Osteocyte (in vitro differentiated cells): ENCODE results near the gene KRT4. TPM values are rescaled to one million over a fixed set of nuclear protein-coding genes. Genes with fewer than 3 reads are reported as not detected.

Source experiments
- DNase-seq: peaks from one replicate; pipeline ENCODE4 v3.0.0; 2021; ENCODE audit warnings: mixed read lengths; ENCODE audit not compliant: unreplicated experiment; ENCODE audit errors: extremely low spot score
- H3K27ac Mint-ChIP-seq: one replicate; pipeline ENCODE4 v1.8.0; 2021; ENCODE audit warnings: mild to moderate bottlenecking, mixed read lengths; ENCODE audit not compliant: unreplicated experiment
- H3K27me3 Mint-ChIP-seq: one replicate; pipeline ENCODE4 v1.8.0; 2021; ENCODE audit warnings: mixed read lengths; ENCODE audit not compliant: unreplicated experiment
- H3K36me3 Mint-ChIP-seq: one replicate; pipeline ENCODE4 v1.8.0; 2021; ENCODE audit warnings: mixed read lengths; ENCODE audit not compliant: unreplicated experiment
- H3K4me1 Mint-ChIP-seq: one replicate; pipeline ENCODE4 v1.8.0; 2021; ENCODE audit warnings: mixed read lengths; ENCODE audit not compliant: unreplicated experiment
- H3K4me3 Mint-ChIP-seq: one replicate; pipeline ENCODE4 v1.8.0; 2021; ENCODE audit warnings: mild to moderate bottlenecking, moderate library complexity, mixed read lengths; ENCODE audit not compliant: unreplicated experiment
- H3K9me3 Mint-ChIP-seq: one replicate; pipeline ENCODE4 v1.8.0; 2021; ENCODE audit warnings: mixed read lengths; ENCODE audit not compliant: unreplicated experiment
- total RNA-seq: library from RNA; stranded (reverse); gene quantifications from 2 replicates; pipeline ENCODE4 v1.2.1, GENCODE V29; 2021
- TF ChIP-seq, protein P1 (sequence below): fragments of 200-600 bp; sonication (generic); IDR thresholded peaks from 2 replicates; pipeline ENCODE4 v1.5.0; 2021; ENCODE audit warnings: antibody characterized with exemption, mild to moderate bottlenecking, moderate library complexity

KRT4 gene
- total RNA-seq, 1 donor from 2014 or later: not detected

DNA sequence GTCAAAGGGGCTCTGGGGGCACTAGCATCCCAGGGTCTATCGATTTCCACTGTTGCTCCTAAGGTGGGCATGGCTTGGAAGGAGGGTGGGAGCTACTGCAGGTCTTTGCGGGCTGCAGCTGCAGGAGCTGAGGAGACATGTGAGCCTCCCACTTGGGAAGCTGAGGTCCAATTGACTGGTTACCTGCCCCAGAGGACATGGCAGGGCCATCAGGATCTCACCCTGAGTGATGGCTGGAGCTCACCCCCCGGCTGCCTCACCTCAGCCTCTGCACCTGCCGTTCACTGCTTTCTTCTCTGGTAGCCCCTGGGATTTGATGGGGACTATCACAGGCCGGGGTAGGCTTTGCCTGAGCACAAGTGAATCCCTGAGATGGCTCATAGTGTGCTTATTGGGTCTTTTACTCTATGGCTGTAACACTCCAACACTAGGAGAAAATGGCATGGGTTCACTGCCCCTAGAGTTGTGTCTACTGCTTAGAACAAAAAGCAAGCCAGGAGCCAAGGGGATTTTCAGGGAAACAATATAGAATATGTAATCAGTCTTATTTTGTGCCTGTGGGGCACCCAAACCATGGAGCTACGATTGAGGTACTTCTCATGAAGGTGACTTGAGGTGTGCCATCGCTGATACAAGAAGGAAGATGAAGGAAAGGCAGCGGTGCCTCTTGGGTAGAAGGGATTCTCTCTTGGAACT, 3.2 kb upstream of the KRT4 start:
- no peaks in the 10 kb centered on the region for H3K9me3 Mint-ChIP-seq
- DNase-seq: no peak
- no peak overlapping the region for H3K4me3 Mint-ChIP-seq
- H3K36me3 Mint-ChIP-seq: no peaks in the 10 kb centered on the region
- TF ChIP-seq, protein P1, sequence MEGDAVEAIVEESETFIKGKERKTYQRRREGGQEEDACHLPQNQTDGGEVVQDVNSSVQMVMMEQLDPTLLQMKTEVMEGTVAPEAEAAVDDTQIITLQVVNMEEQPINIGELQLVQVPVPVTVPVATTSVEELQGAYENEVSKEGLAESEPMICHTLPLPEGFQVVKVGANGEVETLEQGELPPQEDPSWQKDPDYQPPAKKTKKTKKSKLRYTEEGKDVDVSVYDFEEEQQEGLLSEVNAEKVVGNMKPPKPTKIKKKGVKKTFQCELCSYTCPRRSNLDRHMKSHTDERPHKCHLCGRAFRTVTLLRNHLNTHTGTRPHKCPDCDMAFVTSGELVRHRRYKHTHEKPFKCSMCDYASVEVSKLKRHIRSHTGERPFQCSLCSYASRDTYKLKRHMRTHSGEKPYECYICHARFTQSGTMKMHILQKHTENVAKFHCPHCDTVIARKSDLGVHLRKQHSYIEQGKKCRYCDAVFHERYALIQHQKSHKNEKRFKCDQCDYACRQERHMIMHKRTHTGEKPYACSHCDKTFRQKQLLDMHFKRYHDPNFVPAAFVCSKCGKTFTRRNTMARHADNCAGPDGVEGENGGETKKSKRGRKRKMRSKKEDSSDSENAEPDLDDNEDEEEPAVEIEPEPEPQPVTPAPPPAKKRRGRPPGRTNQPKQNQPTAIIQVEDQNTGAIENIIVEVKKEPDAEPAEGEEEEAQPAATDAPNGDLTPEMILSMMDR: no peak
- no peak overlapping the region for H3K27ac Mint-ChIP-seq
- H3K4me1 Mint-ChIP-seq: no peaks in the 10 kb centered on the region
- peaks cover 42% of the 10 kb centered on the region for H3K27me3 Mint-ChIP-seq

DNA sequence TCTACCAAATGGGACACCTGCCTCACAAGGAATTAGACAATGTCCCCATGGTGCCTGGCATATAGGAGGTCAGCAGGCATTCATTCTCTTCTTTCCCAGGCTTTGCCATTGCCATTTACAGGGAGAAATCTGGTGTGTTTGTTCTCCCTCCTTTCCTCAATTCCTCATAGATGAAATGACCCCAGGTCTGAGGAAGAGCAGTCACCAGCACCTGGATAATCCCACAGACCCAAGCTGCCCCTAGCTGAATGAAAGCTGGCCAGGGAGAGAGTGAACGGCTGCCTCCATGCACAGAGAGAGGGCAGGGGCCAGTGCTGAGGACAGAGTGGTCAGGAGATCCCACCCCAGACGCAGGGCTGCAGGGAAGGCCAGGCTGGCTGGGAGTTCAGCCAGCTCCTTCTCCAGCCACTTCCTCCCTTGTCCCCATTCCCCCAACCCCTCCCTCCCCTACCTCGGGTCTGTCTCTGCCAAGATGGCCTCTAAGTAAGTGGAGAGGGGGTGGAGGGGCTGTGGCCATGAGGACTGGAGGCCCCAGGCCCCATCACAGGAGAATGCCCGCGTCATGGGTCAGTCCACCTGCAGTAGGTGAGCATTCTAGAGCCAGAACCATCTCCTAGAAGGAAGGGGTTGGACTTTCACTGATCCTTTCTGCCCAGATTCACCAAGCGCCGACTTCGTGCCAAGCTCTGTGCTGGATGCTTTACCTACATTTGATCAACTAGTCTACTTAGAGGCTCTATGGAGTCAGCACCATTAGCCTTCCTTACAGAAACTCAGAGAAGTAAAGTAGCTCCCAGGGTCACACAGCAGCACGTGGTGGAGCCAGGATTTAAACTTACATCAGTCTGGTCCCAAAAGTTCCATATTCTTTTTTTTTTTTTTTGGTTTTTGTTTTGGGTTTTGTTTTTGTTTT, 2.0 kb upstream of the KRT4 start:
- no peaks in the 10 kb centered on the region for H3K36me3 Mint-ChIP-seq
- DNase-seq: no peak
- peaks cover 51% of the 10 kb centered on the region for H3K27me3 Mint-ChIP-seq
- no peak overlapping the region for H3K4me3 Mint-ChIP-seq
- H3K9me3 Mint-ChIP-seq: no peaks in the 10 kb centered on the region
- TF ChIP-seq, protein P1: no peak
- no peaks in the 10 kb centered on the region for H3K4me1 Mint-ChIP-seq
- H3K27ac Mint-ChIP-seq: no peak overlapping the region

DNA sequence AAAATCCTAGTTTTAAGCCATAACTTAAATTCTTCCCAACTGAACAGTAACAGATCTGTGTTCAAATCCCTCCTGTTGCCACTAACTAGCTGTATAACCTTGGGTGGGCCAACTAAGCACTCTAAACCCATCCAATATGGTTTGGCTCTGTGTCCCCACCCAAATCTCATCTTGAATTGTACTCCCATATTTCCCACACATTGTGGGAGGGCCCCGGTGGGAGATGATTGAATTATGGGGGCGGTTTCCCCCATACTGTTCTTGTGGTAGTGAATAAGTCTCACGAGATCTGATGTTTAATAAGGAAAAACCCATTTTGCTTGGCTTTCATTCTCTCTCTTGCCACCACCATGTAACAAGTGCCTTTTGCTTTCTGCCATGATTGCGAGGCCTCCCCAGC, 1.2 kb upstream of the KRT4 start:
- DNase-seq: no peak
- Mint-ChIP-seq H3K4me3 (no peak overlapping the region), H3K36me3 (no peaks in the 10 kb centered on the region), H3K9me3 (no peaks in the 10 kb centered on the region), H3K27ac (no peak overlapping the region), H3K27me3 (peaks cover 49% of the 10 kb centered on the region), H3K4me1 (no peaks in the 10 kb centered on the region)
- TF ChIP-seq, protein P1: no peak

DNA sequence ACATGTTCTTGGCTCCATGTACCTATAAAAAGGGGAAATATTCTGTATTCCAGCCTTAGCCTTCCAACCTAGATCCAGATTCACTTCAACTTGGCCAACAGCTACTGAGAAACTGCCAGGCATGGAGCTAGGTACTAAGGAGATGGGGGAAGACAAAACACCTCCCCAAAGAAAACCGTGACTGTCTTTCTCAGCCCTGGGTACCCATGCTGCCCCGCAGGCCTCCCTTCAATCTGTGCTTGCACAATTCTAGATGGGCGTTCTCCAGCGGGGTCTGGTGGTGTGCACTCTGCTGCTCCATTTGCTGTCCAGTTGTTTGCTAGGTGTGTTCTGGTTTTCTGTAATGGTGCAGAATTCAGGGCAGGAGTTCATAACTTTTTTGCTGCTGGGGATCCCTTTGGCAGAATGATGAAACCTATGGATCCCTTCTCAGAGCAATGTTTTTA, 817 bp upstream of the KRT4 start:
- TF ChIP-seq, protein P1: no peak
- Mint-ChIP-seq H3K9me3 (no peaks in the 10 kb centered on the region), H3K4me3 (no peak overlapping the region), H3K4me1 (no peaks in the 10 kb centered on the region), H3K27ac (no peak overlapping the region), H3K27me3 (peaks cover 49% of the 10 kb centered on the region), H3K36me3 (no peaks in the 10 kb centered on the region)
- no peak for DNase-seq
